ENCODE data around the gene AGPAT3.

The AGPAT3 gene

GRCh38 chr21:43864313-43864961, 586 bp upstream of the AGPAT3 start:
- Mint-ChIP-seq H3K36me3 (peaks cover 26% of the 10 kb centered on the region), H3K4me1 (peaks cover 45% of the 10 kb centered on the region), H3K9me3 (no peaks in the 10 kb centered on the region), H3K4me3 (peak overlapping the region; percentile 41), H3K27me3 (peaks cover 29% of the 10 kb centered on the region), H3K27ac (peak overlapping the region; percentile 28)
- DNase-seq: peak; percentile 48
- CTCF ChIA-PET: interaction anchor here (0.7 to 1.6 kb wide), 3 partner anchors 73 to 77 kb away, joined by 3 to 6 read pairs (median 3); no protein-coding TSS in a partner anchor

GRCh38 chr21:43865540-43866259, 677 bp downstream of the AGPAT3 start:
- no peaks in the 10 kb centered on the region for H3K9me3 Mint-ChIP-seq
- H3K27me3 Mint-ChIP-seq: peaks cover 25% of the 10 kb centered on the region
- H3K4me1 Mint-ChIP-seq: peaks cover 47% of the 10 kb centered on the region
- peak overlapping the region; percentile 87 for H3K27ac Mint-ChIP-seq
- peak overlapping the region; percentile 81 for H3K4me3 Mint-ChIP-seq
- peaks cover 28% of the 10 kb centered on the region for H3K36me3 Mint-ChIP-seq
- DNase-seq: peak; percentile 76
- CTCF ChIA-PET: interaction anchor here (0.7 kb wide), 1 partner anchor 55 kb away, joined by 3 read pairs; no protein-coding TSS in a partner anchor

GRCh38 chr21:43866260-43866629, 1.2 kb downstream of the AGPAT3 start:
- H3K4me1 Mint-ChIP-seq: peaks cover 51% of the 10 kb centered on the region
- no peaks in the 10 kb centered on the region for H3K9me3 Mint-ChIP-seq
- H3K36me3 Mint-ChIP-seq: peaks cover 34% of the 10 kb centered on the region
- H3K4me3 Mint-ChIP-seq: peak overlapping the region; percentile 81
- DNase-seq: peak; percentile 66
- H3K27me3 Mint-ChIP-seq: peaks cover 19% of the 10 kb centered on the region
- H3K27ac Mint-ChIP-seq: peak overlapping the region; percentile 87
- CTCF ChIA-PET: interaction anchor here (0.7 to 0.9 kb wide), 3 partner anchors 55 to 109 kb away, joined by 3 read pairs; no protein-coding TSS in a partner anchor

DNA sequence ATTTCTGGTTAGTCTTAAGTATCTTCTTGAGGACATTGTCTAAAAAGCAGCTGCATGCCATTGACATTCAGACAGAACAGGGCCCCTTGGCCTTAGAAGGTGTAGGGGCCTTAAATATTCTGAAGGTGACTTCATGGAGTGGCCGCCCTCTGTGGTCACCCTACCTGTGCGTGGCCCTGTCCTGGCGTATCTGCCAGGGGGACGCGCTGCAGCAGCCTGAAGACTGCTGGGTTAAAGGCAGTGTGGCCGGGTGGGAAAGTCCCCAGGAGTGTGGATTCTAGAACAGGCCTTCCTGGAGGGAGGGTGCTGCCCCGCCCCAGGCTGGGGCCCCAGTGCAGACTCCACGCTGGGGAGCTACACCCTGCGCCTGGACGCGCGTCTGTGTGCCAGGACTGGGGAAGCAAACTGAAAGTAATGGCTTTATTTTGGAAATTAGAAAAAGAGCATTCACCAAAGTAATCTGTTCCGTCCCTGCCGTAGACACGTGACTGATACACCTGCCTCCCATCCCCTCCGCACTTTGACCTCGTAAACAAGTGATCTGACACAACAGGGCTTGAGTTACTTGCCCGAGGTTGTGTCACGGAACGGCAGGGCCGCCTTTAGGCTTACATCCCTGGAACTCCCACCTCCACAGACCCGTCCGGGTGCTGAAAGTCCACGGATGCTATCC, 1.8 kb downstream of the AGPAT3 start:
- H3K27ac Mint-ChIP-seq: peak overlapping the region; percentile 87
- H3K36me3 Mint-ChIP-seq: peaks cover 39% of the 10 kb centered on the region
- no peaks in the 10 kb centered on the region for H3K9me3 Mint-ChIP-seq
- peaks cover 14% of the 10 kb centered on the region for H3K27me3 Mint-ChIP-seq
- peak overlapping the region; percentile 81 for H3K4me3 Mint-ChIP-seq
- H3K4me1 Mint-ChIP-seq: peaks cover 51% of the 10 kb centered on the region
- CTCF ChIA-PET: interaction anchor here (0.7 to 0.9 kb wide), 3 partner anchors 52 to 108 kb away, joined by 3 read pairs; no protein-coding TSS in a partner anchor
- peak; percentile 58 for DNase-seq

GRCh38 chr21:43867332-43867703, 2.3 kb downstream of the AGPAT3 start:
- Mint-ChIP-seq H3K9me3 (no peaks in the 10 kb centered on the region), H3K4me3 (peak overlapping the region; percentile 81), H3K4me1 (peaks cover 51% of the 10 kb centered on the region), H3K27ac (peak overlapping the region; percentile 87), H3K36me3 (peaks cover 40% of the 10 kb centered on the region), H3K27me3 (peaks cover 10% of the 10 kb centered on the region)
- CTCF ChIA-PET: interaction anchor here (0.9 kb wide), 2 partner anchors 51 to 108 kb away, joined by 3 read pairs; no protein-coding TSS in a partner anchor
- DNase-seq: no peak

DNA sequence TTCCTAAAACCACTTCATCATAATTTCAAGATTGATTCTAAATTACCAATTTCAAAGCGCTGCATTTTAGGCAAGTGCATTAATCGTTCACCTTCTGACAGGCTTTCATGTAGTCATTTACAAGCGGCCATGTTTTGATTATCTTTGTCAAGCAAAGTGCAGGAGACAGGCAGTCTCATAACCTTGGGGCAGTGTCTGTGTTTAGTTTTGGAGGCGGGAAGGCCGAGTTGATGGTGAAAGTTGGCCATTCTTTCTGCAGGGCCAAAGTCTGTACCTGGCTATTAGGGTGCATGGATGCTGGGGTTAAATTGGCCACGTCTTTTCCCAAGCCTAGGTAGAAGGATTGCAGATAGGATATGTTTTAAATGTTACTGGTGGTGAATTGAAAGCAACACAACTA, 2.9 kb downstream of the AGPAT3 start:
- H3K9me3 Mint-ChIP-seq: no peaks in the 10 kb centered on the region
- H3K4me1 Mint-ChIP-seq: peaks cover 55% of the 10 kb centered on the region
- peaks cover 5% of the 10 kb centered on the region for H3K27me3 Mint-ChIP-seq
- CTCF ChIA-PET: no interaction called here
- H3K4me3 Mint-ChIP-seq: peak overlapping the region; percentile 81
- H3K36me3 Mint-ChIP-seq: peaks cover 46% of the 10 kb centered on the region
- H3K27ac Mint-ChIP-seq: no peak overlapping the region
- no peak for DNase-seq

DNA sequence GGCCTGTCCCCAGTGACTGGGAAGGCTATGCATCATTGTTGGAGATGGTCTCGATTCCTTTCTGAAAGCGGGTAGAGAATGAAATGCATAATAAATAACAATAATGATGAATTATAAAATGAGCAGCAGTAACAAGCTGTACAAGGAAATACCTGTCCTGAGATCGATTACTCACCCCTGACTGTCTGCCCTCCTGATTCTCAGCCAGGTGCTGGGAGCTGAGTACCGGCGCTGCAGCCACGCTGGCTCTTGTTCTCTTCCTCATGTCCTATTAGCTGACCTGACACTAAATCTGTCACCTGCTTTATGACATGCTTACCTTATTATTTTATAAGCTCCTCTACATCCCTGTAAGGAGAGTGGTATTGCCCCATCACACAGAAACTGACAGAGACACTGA, 3.4 kb downstream of the AGPAT3 start:
- CTCF ChIA-PET: no interaction called here
- no peak for DNase-seq
- H3K27me3 Mint-ChIP-seq: peaks cover 4% of the 10 kb centered on the region
- no peaks in the 10 kb centered on the region for H3K9me3 Mint-ChIP-seq
- H3K4me3 Mint-ChIP-seq: no peak overlapping the region
- H3K4me1 Mint-ChIP-seq: peaks cover 54% of the 10 kb centered on the region
- H3K36me3 Mint-ChIP-seq: peaks cover 48% of the 10 kb centered on the region
- no peak overlapping the region for H3K27ac Mint-ChIP-seq

GRCh38 chr21:43869486-43870325, 4.7 kb downstream of the AGPAT3 start:
- H3K36me3 Mint-ChIP-seq: peaks cover 56% of the 10 kb centered on the region
- H3K27ac Mint-ChIP-seq: no peak overlapping the region
- CTCF ChIA-PET: no interaction called here
- H3K27me3 Mint-ChIP-seq: no peaks in the 10 kb centered on the region
- no peak for DNase-seq
- no peak overlapping the region for H3K4me3 Mint-ChIP-seq
- H3K9me3 Mint-ChIP-seq: no peaks in the 10 kb centered on the region
- peaks cover 59% of the 10 kb centered on the region for H3K4me1 Mint-ChIP-seq

GRCh38 chr21:43871487-43871886, 6.5 kb downstream of the AGPAT3 start:
- no peak for DNase-seq
- CTCF ChIA-PET: no interaction called here
- H3K27ac Mint-ChIP-seq: no peak overlapping the region
- H3K4me1 Mint-ChIP-seq: peaks cover 60% of the 10 kb centered on the region
- H3K27me3 Mint-ChIP-seq: no peaks in the 10 kb centered on the region
- no peak overlapping the region for H3K4me3 Mint-ChIP-seq
- H3K36me3 Mint-ChIP-seq: peaks cover 61% of the 10 kb centered on the region
- no peaks in the 10 kb centered on the region for H3K9me3 Mint-ChIP-seq

GRCh38 chr21:43872531-43873197, 7.6 kb downstream of the AGPAT3 start:
- Mint-ChIP-seq H3K9me3 (no peaks in the 10 kb centered on the region), H3K27me3 (no peaks in the 10 kb centered on the region), H3K36me3 (peaks cover 55% of the 10 kb centered on the region), H3K4me1 (peaks cover 48% of the 10 kb centered on the region), H3K4me3 (no peak overlapping the region), H3K27ac (no peak overlapping the region)
- no peak for DNase-seq
- CTCF ChIA-PET: no interaction called here

GRCh38 chr21:43873673-43874072, 8.7 kb downstream of the AGPAT3 start:
- no peak overlapping the region for H3K4me3 Mint-ChIP-seq

DNA sequence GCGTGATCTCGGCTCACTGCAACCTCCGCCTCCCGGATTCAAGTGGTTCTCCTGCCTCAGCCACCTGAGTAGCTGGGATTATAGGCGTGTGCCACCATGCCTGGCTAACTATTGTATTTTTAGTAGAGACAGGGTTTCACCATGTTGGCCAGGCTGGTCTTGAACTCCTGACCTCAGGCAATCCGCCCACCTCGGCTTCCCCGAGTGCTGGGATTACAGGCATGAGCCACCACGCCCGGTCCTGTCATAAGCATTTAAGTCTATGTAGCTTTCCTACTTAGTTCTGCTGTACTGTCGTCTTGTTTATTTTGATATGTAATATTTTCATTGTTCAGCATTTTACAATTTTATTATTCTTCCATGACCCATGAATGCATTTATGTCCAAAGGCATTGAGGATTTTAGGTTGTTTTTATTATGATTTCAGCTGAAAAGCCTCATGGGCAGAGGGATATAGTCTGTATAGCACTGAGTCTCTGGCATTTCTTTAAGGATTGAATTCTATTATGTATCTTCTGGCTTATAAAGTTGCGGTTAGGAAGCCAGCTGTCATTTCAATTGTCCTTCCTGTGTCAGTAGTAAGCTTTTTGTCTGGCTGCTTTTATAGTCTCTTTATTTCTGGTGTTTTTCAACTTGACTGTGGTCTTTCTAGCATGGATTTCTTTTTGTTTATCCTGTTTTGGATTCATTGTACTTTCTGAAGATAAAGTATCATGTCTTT, 9.2 kb downstream of the AGPAT3 start:
- Mint-ChIP-seq H3K9me3 (no peaks in the 10 kb centered on the region), H3K36me3 (peaks cover 45% of the 10 kb centered on the region), H3K4me3 (no peak overlapping the region), H3K27ac (peak overlapping the region; percentile 19), H3K4me1 (peaks cover 35% of the 10 kb centered on the region), H3K27me3 (no peaks in the 10 kb centered on the region)
- no peak for DNase-seq
- CTCF ChIA-PET: no interaction called here

More at GRCh38 chr21:43873673-43874072, 8.7 kb downstream of the AGPAT3 start:
- no peak for DNase-seq
- Mint-ChIP-seq H3K27ac (peak overlapping the region; percentile 61), H3K4me1 (peaks cover 41% of the 10 kb centered on the region), H3K9me3 (no peaks in the 10 kb centered on the region), H3K36me3 (peaks cover 51% of the 10 kb centered on the region), H3K27me3 (no peaks in the 10 kb centered on the region)
- CTCF ChIA-PET: no interaction called here

- H3K4me1 Mint-ChIP-seq: peaks cover 44% of the 10 kb centered on the region
- peaks cover 46% of the 10 kb centered on the region for H3K36me3 Mint-ChIP-seq
- peak overlapping the region; percentile 35 for H3K27ac Mint-ChIP-seq
Measured at GRCh38 chr21:43876605-43877004, 11.6 kb downstream of the AGPAT3 start.

More at GRCh38 chr21:43876605-43877004, 11.6 kb downstream of the AGPAT3 start:
- Mint-ChIP-seq H3K4me3 (no peak overlapping the region), H3K9me3 (no peaks in the 10 kb centered on the region), H3K27me3 (no peaks in the 10 kb centered on the region)
- DNase-seq: no peak
- CTCF ChIA-PET: interaction anchor here (0.8 kb wide), 1 partner anchor 24 kb away, joined by 3 read pairs; no protein-coding TSS in a partner anchor

Measured in activated naive CD4-positive, alpha-beta T cell treated with anti-CD3 and anti-CD28 coated beads, Interleukin-2, amount 10 ng/mL, durations not matched to agents 7 days and 5 days (primary cell).